ENCODE results near the gene APOBEC3H.

DNA sequence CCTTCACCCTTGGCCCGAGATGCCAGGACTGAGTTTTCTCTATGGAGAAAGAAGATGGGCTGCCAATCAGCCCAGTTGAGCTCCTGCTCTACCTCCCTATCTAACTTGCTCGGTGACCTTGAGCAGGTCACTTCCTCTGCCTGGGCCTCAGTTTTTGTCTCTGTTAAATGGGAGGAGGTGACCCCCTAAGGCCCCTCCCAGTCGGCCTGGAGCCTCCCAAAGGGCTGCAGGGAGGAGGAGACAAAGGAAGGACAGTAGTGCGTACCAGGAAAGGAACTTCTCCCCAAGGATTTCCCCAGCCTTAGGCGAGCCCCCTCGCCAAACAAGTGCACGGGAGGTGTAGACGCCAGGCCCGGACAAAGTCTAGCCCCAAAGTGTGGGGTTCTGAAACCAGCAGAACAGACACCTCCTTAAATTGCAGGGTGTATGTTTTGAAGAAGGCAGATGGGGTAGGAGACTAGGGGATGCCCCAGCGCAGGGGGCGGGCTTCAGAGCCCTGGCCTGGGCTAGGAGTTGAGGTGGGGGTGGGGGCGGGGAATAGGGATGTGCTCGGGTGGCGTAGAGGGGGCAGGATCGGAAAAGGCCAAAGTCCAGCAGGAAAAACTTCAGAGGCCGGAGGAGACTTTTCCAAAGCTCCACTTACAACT is 54.4 kb downstream of the APOBEC3H start:
- TF ChIP-seq, protein P1, sequence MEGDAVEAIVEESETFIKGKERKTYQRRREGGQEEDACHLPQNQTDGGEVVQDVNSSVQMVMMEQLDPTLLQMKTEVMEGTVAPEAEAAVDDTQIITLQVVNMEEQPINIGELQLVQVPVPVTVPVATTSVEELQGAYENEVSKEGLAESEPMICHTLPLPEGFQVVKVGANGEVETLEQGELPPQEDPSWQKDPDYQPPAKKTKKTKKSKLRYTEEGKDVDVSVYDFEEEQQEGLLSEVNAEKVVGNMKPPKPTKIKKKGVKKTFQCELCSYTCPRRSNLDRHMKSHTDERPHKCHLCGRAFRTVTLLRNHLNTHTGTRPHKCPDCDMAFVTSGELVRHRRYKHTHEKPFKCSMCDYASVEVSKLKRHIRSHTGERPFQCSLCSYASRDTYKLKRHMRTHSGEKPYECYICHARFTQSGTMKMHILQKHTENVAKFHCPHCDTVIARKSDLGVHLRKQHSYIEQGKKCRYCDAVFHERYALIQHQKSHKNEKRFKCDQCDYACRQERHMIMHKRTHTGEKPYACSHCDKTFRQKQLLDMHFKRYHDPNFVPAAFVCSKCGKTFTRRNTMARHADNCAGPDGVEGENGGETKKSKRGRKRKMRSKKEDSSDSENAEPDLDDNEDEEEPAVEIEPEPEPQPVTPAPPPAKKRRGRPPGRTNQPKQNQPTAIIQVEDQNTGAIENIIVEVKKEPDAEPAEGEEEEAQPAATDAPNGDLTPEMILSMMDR (conservative IDR thresholded peaks at IDR 0.05; ENCODE audit: low read depth in 2 of 2) = no peak
- no peak for TF ChIP-seq POLR2AphosphoS5 (IDR thresholded peaks at IDR 0.05; ENCODE audit: low read depth)
- no peak for TF ChIP-seq EZH2phosphoT487 (IDR thresholded peaks at IDR 0.05; ENCODE audit: unreplicated experiment)
- no peak for TF ChIP-seq CREB1 (CRISPR knock-in tag; IDR thresholded peaks at IDR 0.05; ENCODE audit: low read depth)
- TF ChIP-seq, protein P2, sequence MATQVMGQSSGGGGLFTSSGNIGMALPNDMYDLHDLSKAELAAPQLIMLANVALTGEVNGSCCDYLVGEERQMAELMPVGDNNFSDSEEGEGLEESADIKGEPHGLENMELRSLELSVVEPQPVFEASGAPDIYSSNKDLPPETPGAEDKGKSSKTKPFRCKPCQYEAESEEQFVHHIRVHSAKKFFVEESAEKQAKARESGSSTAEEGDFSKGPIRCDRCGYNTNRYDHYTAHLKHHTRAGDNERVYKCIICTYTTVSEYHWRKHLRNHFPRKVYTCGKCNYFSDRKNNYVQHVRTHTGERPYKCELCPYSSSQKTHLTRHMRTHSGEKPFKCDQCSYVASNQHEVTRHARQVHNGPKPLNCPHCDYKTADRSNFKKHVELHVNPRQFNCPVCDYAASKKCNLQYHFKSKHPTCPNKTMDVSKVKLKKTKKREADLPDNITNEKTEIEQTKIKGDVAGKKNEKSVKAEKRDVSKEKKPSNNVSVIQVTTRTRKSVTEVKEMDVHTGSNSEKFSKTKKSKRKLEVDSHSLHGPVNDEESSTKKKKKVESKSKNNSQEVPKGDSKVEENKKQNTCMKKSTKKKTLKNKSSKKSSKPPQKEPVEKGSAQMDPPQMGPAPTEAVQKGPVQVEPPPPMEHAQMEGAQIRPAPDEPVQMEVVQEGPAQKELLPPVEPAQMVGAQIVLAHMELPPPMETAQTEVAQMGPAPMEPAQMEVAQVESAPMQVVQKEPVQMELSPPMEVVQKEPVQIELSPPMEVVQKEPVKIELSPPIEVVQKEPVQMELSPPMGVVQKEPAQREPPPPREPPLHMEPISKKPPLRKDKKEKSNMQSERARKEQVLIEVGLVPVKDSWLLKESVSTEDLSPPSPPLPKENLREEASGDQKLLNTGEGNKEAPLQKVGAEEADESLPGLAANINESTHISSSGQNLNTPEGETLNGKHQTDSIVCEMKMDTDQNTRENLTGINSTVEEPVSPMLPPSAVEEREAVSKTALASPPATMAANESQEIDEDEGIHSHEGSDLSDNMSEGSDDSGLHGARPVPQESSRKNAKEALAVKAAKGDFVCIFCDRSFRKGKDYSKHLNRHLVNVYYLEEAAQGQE (IDR thresholded peaks at IDR 0.05; ENCODE audit: unreplicated experiment) = no peak
- TF ChIP-seq NANOG (IDR thresholded peaks at IDR 0.05; ENCODE audit: borderline replicate concordance) = no peak
- no peak for TF ChIP-seq EZH2 (IDR thresholded peaks at IDR 0.05; ENCODE audit: low read depth, unreplicated experiment)
- TF ChIP-seq JUNB (IDR thresholded peaks at IDR 0.05; ENCODE audit: unreplicated experiment) = no peak
- no peak for TF ChIP-seq STAT1 (IDR thresholded peaks at IDR 0.05; ENCODE audit: unreplicated experiment)
- TF ChIP-seq, protein P3, sequence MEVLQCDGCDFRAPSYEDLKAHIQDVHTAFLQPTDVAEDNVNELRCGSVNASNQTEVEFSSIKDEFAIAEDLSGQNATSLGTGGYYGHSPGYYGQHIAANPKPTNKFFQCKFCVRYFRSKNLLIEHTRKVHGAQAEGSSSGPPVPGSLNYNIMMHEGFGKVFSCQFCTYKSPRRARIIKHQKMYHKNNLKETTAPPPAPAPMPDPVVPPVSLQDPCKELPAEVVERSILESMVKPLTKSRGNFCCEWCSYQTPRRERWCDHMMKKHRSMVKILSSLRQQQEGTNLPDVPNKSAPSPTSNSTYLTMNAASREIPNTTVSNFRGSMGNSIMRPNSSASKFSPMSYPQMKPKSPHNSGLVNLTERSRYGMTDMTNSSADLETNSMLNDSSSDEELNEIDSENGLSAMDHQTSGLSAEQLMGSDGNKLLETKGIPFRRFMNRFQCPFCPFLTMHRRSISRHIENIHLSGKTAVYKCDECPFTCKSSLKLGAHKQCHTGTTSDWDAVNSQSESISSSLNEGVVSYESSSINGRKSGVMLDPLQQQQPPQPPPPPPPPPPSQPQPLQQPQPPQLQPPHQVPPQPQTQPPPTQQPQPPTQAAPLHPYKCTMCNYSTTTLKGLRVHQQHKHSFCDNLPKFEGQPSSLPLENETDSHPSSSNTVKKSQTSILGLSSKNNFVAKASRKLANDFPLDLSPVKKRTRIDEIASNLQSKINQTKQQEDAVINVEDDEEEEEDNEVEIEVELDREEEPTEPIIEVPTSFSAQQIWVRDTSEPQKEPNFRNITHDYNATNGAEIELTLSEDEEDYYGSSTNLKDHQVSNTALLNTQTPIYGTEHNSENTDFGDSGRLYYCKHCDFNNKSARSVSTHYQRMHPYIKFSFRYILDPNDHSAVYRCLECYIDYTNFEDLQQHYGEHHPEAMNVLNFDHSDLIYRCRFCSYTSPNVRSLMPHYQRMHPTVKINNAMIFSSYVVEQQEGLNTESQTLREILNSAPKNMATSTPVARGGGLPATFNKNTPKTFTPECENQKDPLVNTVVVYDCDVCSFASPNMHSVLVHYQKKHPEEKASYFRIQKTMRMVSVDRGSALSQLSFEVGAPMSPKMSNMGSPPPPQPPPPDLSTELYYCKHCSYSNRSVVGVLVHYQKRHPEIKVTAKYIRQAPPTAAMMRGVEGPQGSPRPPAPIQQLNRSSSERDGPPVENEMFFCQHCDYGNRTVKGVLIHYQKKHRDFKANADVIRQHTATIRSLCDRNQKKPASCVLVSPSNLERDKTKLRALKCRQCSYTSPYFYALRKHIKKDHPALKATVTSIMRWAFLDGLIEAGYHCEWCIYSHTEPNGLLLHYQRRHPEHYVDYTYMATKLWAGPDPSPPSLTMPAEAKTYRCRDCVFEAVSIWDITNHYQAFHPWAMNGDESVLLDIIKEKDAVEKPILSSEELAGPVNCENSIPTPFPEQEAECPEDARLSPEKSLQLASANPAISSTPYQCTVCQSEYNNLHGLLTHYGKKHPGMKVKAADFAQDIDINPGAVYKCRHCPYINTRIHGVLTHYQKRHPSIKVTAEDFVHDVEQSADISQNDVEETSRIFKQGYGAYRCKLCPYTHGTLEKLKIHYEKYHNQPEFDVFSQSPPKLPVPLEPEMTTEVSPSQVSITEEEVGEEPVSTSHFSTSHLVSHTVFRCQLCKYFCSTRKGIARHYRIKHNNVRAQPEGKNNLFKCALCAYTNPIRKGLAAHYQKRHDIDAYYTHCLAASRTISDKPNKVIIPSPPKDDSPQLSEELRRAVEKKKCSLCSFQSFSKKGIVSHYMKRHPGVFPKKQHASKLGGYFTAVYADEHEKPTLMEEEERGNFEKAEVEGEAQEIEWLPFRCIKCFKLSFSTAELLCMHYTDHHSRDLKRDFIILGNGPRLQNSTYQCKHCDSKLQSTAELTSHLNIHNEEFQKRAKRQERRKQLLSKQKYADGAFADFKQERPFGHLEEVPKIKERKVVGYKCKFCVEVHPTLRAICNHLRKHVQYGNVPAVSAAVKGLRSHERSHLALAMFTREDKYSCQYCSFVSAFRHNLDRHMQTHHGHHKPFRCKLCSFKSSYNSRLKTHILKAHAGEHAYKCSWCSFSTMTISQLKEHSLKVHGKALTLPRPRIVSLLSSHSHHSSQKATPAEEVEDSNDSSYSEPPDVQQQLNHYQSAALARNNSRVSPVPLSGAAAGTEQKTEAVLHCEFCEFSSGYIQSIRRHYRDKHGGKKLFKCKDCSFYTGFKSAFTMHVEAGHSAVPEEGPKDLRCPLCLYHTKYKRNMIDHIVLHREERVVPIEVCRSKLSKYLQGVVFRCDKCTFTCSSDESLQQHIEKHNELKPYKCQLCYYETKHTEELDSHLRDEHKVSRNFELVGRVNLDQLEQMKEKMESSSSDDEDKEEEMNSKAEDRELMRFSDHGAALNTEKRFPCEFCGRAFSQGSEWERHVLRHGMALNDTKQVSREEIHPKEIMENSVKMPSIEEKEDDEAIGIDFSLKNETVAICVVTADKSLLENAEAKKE (CRISPR knock-in tag; IDR thresholded peaks at IDR 0.05) = no peak
- TF ChIP-seq, protein P4, sequence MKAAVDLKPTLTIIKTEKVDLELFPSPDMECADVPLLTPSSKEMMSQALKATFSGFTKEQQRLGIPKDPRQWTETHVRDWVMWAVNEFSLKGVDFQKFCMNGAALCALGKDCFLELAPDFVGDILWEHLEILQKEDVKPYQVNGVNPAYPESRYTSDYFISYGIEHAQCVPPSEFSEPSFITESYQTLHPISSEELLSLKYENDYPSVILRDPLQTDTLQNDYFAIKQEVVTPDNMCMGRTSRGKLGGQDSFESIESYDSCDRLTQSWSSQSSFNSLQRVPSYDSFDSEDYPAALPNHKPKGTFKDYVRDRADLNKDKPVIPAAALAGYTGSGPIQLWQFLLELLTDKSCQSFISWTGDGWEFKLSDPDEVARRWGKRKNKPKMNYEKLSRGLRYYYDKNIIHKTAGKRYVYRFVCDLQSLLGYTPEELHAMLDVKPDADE (IDR thresholded peaks at IDR 0.05) = no peak
- no peak for TF ChIP-seq ZNF331 (CRISPR knock-in tag; IDR thresholded peaks at IDR 0.05; ENCODE audit: low read depth)
